ENCODE data around the gene ALB. TPM values are rescaled to one million over a fixed set of nuclear protein-coding genes. Genes with fewer than 3 reads are reported as not detected.

ALB gene
- total and polyA plus RNA-seq, 2 donors (not counting 1 experiment from before 2014, with no cell fraction given) = 0.24 TPM; not detected in 1

DNA sequence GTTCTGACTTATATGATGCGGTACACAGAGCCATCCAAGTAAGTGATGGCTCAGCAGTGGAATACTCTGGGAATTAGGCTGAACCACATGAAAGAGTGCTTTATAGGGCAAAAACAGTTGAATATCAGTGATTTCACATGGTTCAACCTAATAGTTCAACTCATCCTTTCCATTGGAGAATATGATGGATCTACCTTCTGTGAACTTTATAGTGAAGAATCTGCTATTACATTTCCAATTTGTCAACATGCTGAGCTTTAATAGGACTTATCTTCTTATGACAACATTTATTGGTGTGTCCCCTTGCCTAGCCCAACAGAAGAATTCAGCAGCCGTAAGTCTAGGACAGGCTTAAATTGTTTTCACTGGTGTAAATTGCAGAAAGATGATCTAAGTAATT is 16.5 kb downstream of the ALB start:
- peaks cover 0 to 3% (median 0%) of the 10 kb centered on the region in 4 experiments for H3K27me3 ChIP-seq (replicated peaks in 1 of 4; ENCODE audit: control extremely low read depth in 1 of 4, control insufficient read depth in 3 of 4, insufficient read depth in 4 of 4, low read length in 3 of 4)
- ChIA-PET POLR2A (no interaction called here), CTCF (no interaction called here)
- H3K4me2 ChIP-seq (replicated peaks; ENCODE audit: low read depth, low read length, poor library complexity, severe bottlenecking) = no peak overlapping the region
- H3K79me2 ChIP-seq (ENCODE audit: control insufficient read depth, insufficient read depth, low read length) = no peaks in the 10 kb centered on the region
- DNase-seq (no peak), ATAC-seq (ENCODE audit: low read depth) (no peak)
- H3K9me3 ChIP-seq (ENCODE audit: control extremely low read depth in 1 of 3, control insufficient read depth in 2 of 3, insufficient read depth in 1 of 3, low read length in 2 of 3) = no peaks in the 10 kb centered on the region
- H4K20me1 ChIP-seq (ENCODE audit: control insufficient read depth, insufficient read depth, low read length, poor library complexity, severe bottlenecking) = no peaks in the 10 kb centered on the region
- 100% methylated on average over 1 of the region's 2 CpGs for WGBS (ENCODE audit: insufficient coverage)
- Mint-ChIP-seq H3K9me3 (ENCODE audit: insufficient read depth) (no peaks in the 10 kb centered on the region), H3K27ac (no peak overlapping the region), H3K4me1 (no peaks in the 10 kb centered on the region), H3K4me3 (no peak overlapping the region), H3K27me3 (peaks cover 7% of the 10 kb centered on the region)
- H3K4me3 ChIP-seq (ENCODE audit: control extremely low read depth in 1 of 5, extremely low read depth in 1 of 5, insufficient read depth in 1 of 5, low read depth in 2 of 5, low read length in 4 of 5) = no peak overlapping the region
- intact Hi-C loops (cut with micrococcal nuclease) = no loop called here
- H2AFZ ChIP-seq (ENCODE audit: insufficient read depth, low read depth, low read length, poor library complexity, severe bottlenecking) = no peak overlapping the region
- H3K9ac ChIP-seq (ENCODE audit: low read length) = no peak overlapping the region
- TF ChIP-seq CTCF (IDR thresholded peaks at IDR 0.05) (no peak), EZH2 (IDR thresholded peaks at IDR 0.05; ENCODE audit: borderline replicate concordance, insufficient read depth, low read depth, low read length, poor library complexity, severe bottlenecking) (no peak)
- no peak overlapping the region for H3K27ac ChIP-seq (ENCODE audit: low read length in 2 of 2)
- no peaks in the 10 kb centered on the region for H3K36me3 ChIP-seq (replicated peaks in 1 of 2; ENCODE audit: control extremely low read depth in 1 of 2, control insufficient read depth in 1 of 2, extremely low read depth in 1 of 2, insufficient read depth in 2 of 2, low read length in 1 of 2)
- H3K4me1 ChIP-seq (ENCODE audit: control insufficient read depth in 2 of 2, insufficient read depth in 2 of 2, low read length in 2 of 2) = no peaks in the 10 kb centered on the region

DNA sequence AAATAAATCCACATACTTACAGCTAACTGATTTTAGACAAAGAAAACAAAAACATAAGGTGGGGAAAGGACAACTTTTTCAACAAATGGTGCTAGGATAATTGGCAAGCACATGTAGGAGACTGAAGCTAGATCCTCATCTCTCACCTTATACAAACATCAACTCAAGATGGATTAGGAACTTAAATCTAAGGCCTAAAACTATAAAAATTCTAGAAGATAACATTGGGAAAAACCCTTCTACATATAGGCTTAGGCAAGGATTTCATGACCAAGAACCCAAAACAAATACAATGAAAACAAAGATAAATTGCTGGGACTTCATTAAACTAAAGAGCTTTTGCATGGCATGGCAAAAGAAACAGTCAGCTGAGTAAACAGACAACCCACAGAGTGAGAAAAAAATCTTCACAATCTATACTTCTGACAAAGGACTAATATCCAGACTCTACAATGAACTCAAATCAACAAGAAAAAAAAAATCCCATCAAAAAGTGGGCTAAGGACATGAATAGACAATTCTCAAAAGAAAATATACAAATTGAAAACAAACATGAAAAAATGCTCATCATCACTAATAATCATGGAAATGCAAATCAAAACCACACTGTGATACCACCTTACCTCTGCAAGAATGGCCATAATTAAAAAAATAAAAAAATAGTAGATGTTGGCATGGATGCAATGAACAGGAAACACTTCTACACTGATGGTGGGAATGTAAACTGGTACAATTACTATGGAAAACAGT is 17.8 kb downstream of the ALB start:
- Histone ChIP-seq H2AFZ (ENCODE audit: insufficient read depth, low read depth, low read length, poor library complexity, severe bottlenecking) (no peak overlapping the region), H3K79me2 (ENCODE audit: control insufficient read depth, insufficient read depth, low read length) (no peaks in the 10 kb centered on the region), H3K4me1 (ENCODE audit: control insufficient read depth in 2 of 2, insufficient read depth in 2 of 2, low read length in 2 of 2) (no peaks in the 10 kb centered on the region), H3K9me3 (ENCODE audit: control extremely low read depth in 1 of 3, control insufficient read depth in 2 of 3, insufficient read depth in 1 of 3, low read length in 2 of 3) (no peaks in the 10 kb centered on the region), H3K9ac (ENCODE audit: low read length) (no peak overlapping the region), H3K27me3 (replicated peaks in 1 of 4; ENCODE audit: control extremely low read depth in 1 of 4, control insufficient read depth in 3 of 4, insufficient read depth in 4 of 4, low read length in 3 of 4) (peaks cover 0 to 3% (median 0%) of the 10 kb centered on the region in 4 experiments), H3K4me2 (replicated peaks; ENCODE audit: low read depth, low read length, poor library complexity, severe bottlenecking) (no peak overlapping the region), H3K36me3 (replicated peaks in 1 of 2; ENCODE audit: control extremely low read depth in 1 of 2, control insufficient read depth in 1 of 2, extremely low read depth in 1 of 2, insufficient read depth in 2 of 2, low read length in 1 of 2) (no peaks in the 10 kb centered on the region), H3K27ac (ENCODE audit: low read length in 2 of 2) (no peak overlapping the region), H4K20me1 (ENCODE audit: control insufficient read depth, insufficient read depth, low read length, poor library complexity, severe bottlenecking) (no peaks in the 10 kb centered on the region), H3K4me3 (ENCODE audit: control extremely low read depth in 1 of 5, extremely low read depth in 1 of 5, insufficient read depth in 1 of 5, low read depth in 2 of 5, low read length in 4 of 5) (no peak overlapping the region)
- DNase-seq = no peak
- Mint-ChIP-seq H3K9me3 (ENCODE audit: insufficient read depth) (no peaks in the 10 kb centered on the region), H3K4me3 (no peak overlapping the region), H3K4me1 (no peaks in the 10 kb centered on the region), H3K27ac (no peak overlapping the region), H3K27me3 (peaks cover 13% of the 10 kb centered on the region)
- ChIA-PET CTCF (no interaction called here), POLR2A (no interaction called here)
- TF ChIP-seq CTCF (IDR thresholded peaks at IDR 0.05) (no peak), EZH2 (IDR thresholded peaks at IDR 0.05; ENCODE audit: borderline replicate concordance, insufficient read depth, low read depth, low read length, poor library complexity, severe bottlenecking) (no peak)
- intact Hi-C loops (cut with micrococcal nuclease) = no loop called here
- ATAC-seq (ENCODE audit: low read depth) = no peak
